C4-2B (cell line): ENCODE measurements around the gene IRAG1.

ENCODE experiments used
- CTCF ChIP-seq: fragments of 450-650 bp; conservative IDR thresholded peaks from 2 replicates; pipeline ENCODE4 v1.5.1; 2017; ENCODE audit warnings: mild to moderate bottlenecking
- ZFX ChIP-seq: fragments of 450-650 bp; IDR thresholded peaks from 2 replicates; pipeline ENCODE4 v1.6.1; 2017

GRCh38 chr11:10730151-10730550 lies 36.6 kb upstream of the IRAG1 start:
- no peak for TF ChIP-seq CTCF
- TF ChIP-seq ZFX: no peak
